ENCODE data around the gene VAV3.

The VAV3 gene

GRCh38 chr1:107710005-107710404 lies 255.0 kb downstream of the VAV3 start:
- Histone ChIP-seq H4K91ac (ENCODE audit: low read length) (no peak overlapping the region), H3K14ac (ENCODE audit: low read length in 2 of 2) (no peak overlapping the region), H3K9ac (ENCODE audit: low read length) (no peak overlapping the region), H2BK120ac (ENCODE audit: low read depth, low read length) (no peak overlapping the region), H2AFZ (ENCODE audit: low read depth, low read length) (no peak overlapping the region), H2BK15ac (ENCODE audit: low read depth, poor library complexity, severe bottlenecking) (no peak overlapping the region), H3K27me3 (ENCODE audit: control insufficient read depth in 1 of 2, insufficient read depth in 1 of 2, low read length in 2 of 2) (no peaks in the 10 kb centered on the region), H3K9me3 (ENCODE audit: control insufficient read depth, low read length) (no peaks in the 10 kb centered on the region), H2AK5ac (ENCODE audit: low read length, severe bottlenecking) (no peak overlapping the region), H3K23ac (ENCODE audit: low read length in 2 of 2) (no peak overlapping the region), H3K79me1 (replicated peaks; ENCODE audit: low read length, poor library complexity, severe bottlenecking) (no peaks in the 10 kb centered on the region), H3K4ac (ENCODE audit: low read depth in 1 of 2, low read length in 2 of 2) (no peak overlapping the region), H3K4me1 (ENCODE audit: control insufficient read depth, insufficient read depth, low read depth, low read length) (no peaks in the 10 kb centered on the region), H3K4me3 (ENCODE audit: insufficient read depth in 1 of 2, low read depth in 1 of 2, low read length in 2 of 2) (no peak overlapping the region), H2BK12ac (ENCODE audit: low read length in 2 of 2) (no peak overlapping the region), H3K4me2 (ENCODE audit: low read length, poor library complexity, severe bottlenecking) (no peak overlapping the region), H2BK5ac (ENCODE audit: low read depth, low read length, poor library complexity, severe bottlenecking) (no peak overlapping the region), H3K36me3 (ENCODE audit: control insufficient read depth in 1 of 2, insufficient read depth in 2 of 2, low read depth in 1 of 2, low read length in 2 of 2) (no peaks in the 10 kb centered on the region), H4K8ac (ENCODE audit: low read length) (no peak overlapping the region), H3K18ac (ENCODE audit: low read depth in 1 of 2, low read length in 2 of 2) (no peak overlapping the region), H3K27ac (ENCODE audit: low read length, poor library complexity, severe bottlenecking) (no peak overlapping the region)
- DNase-seq = no peak

DNA sequence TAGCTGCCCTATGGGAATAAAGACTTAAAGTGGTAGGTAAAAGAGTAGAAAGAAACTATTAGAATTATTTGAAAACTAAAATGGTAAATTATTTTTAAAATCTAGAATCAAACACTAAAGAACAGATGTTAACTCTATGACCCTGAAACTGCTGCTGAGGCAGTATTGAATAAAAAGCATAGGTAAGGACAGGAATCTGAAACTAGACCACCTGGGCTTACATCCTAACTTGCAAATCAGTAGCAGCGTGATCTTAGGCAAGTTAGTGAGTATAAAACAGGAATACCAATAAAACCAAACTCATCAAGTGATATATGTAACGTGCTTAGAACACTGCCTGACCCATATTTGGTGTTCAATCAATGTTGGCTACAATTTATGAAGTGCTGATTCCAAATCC lies 257.9 kb downstream of the VAV3 start:
- no peak overlapping the region for H3K27ac ChIP-seq (ENCODE audit: low read length, poor library complexity, severe bottlenecking)
- no peak for DNase-seq
- H3K9ac ChIP-seq (ENCODE audit: low read length) = no peak overlapping the region
- no peaks in the 10 kb centered on the region for H3K79me1 ChIP-seq (replicated peaks; ENCODE audit: low read length, poor library complexity, severe bottlenecking)
- H2BK120ac ChIP-seq (ENCODE audit: low read depth, low read length) = no peak overlapping the region
- no peaks in the 10 kb centered on the region for H3K36me3 ChIP-seq (ENCODE audit: control insufficient read depth in 1 of 2, insufficient read depth in 2 of 2, low read depth in 1 of 2, low read length in 2 of 2)
- H2BK5ac ChIP-seq (ENCODE audit: low read depth, low read length, poor library complexity, severe bottlenecking) = no peak overlapping the region
- H2AFZ ChIP-seq (ENCODE audit: low read depth, low read length) = no peak overlapping the region
- no peak overlapping the region for H3K4me3 ChIP-seq (ENCODE audit: insufficient read depth in 1 of 2, low read depth in 1 of 2, low read length in 2 of 2)
- H3K18ac ChIP-seq (ENCODE audit: low read depth in 1 of 2, low read length in 2 of 2) = no peak overlapping the region
- H3K14ac ChIP-seq (ENCODE audit: low read length in 2 of 2) = no peak overlapping the region
- no peaks in the 10 kb centered on the region for H3K27me3 ChIP-seq (ENCODE audit: control insufficient read depth in 1 of 2, insufficient read depth in 1 of 2, low read length in 2 of 2)
- H3K23ac ChIP-seq (ENCODE audit: low read length in 2 of 2) = no peak overlapping the region
- H2AK5ac ChIP-seq (ENCODE audit: low read length, severe bottlenecking) = no peak overlapping the region
- no peak overlapping the region for H2BK15ac ChIP-seq (ENCODE audit: low read depth, poor library complexity, severe bottlenecking)
- H3K4me2 ChIP-seq (ENCODE audit: low read length, poor library complexity, severe bottlenecking) = no peak overlapping the region
- no CpG with 5 or more reads among the region's 2 CpGs for WGBS
- H4K8ac ChIP-seq (ENCODE audit: low read length) = no peak overlapping the region
- no peak overlapping the region for H2BK12ac ChIP-seq (ENCODE audit: low read length in 2 of 2)
- H3K4ac ChIP-seq (ENCODE audit: low read depth in 1 of 2, low read length in 2 of 2) = no peak overlapping the region
- H3K9me3 ChIP-seq (ENCODE audit: control insufficient read depth, low read length) = no peaks in the 10 kb centered on the region
- H3K4me1 ChIP-seq (ENCODE audit: control insufficient read depth, insufficient read depth, low read depth, low read length) = no peaks in the 10 kb centered on the region
- no peak overlapping the region for H4K91ac ChIP-seq (ENCODE audit: low read length)

DNA sequence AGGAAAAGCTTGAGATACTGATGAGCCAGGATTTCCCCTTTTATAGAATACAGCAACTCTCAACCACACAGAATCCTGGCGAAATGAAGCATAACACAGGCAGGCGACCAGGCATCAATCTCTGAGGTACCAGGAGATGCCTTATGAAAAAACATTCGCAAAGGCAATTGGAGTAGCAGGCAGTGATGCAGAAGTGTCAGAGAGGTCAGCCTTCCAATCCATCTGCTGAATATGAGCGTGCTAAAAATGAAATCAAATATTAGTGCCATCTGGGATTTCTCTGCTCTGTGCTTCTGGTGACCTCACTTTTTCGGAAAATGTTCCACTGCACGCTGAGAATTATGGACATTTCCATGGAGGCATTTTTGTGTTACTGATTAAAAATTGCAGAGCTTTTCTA lies 258.8 kb downstream of the VAV3 start:
- H3K14ac ChIP-seq (ENCODE audit: low read length in 2 of 2) = no peak overlapping the region
- no peak overlapping the region for H2AFZ ChIP-seq (ENCODE audit: low read depth, low read length)
- no peak overlapping the region for H2BK5ac ChIP-seq (ENCODE audit: low read depth, low read length, poor library complexity, severe bottlenecking)
- H3K23ac ChIP-seq (ENCODE audit: low read length in 2 of 2) = no peak overlapping the region
- no peak for DNase-seq
- H3K79me1 ChIP-seq (replicated peaks; ENCODE audit: low read length, poor library complexity, severe bottlenecking) = no peaks in the 10 kb centered on the region
- no peak overlapping the region for H3K4ac ChIP-seq (ENCODE audit: low read depth in 1 of 2, low read length in 2 of 2)
- H2BK120ac ChIP-seq (ENCODE audit: low read depth, low read length) = no peak overlapping the region
- H3K4me3 ChIP-seq (ENCODE audit: insufficient read depth in 1 of 2, low read depth in 1 of 2, low read length in 2 of 2) = no peak overlapping the region
- no peak overlapping the region for H4K91ac ChIP-seq (ENCODE audit: low read length)
- no peak overlapping the region for H2BK15ac ChIP-seq (ENCODE audit: low read depth, poor library complexity, severe bottlenecking)
- H3K4me2 ChIP-seq (ENCODE audit: low read length, poor library complexity, severe bottlenecking) = no peak overlapping the region
- no peak overlapping the region for H3K18ac ChIP-seq (ENCODE audit: low read depth in 1 of 2, low read length in 2 of 2)
- H3K27ac ChIP-seq (ENCODE audit: low read length, poor library complexity, severe bottlenecking) = no peak overlapping the region
- H3K9me3 ChIP-seq (ENCODE audit: control insufficient read depth, low read length) = no peaks in the 10 kb centered on the region
- no peak overlapping the region for H2AK5ac ChIP-seq (ENCODE audit: low read length, severe bottlenecking)
- no peaks in the 10 kb centered on the region for H3K4me1 ChIP-seq (ENCODE audit: control insufficient read depth, insufficient read depth, low read depth, low read length)
- H3K27me3 ChIP-seq (ENCODE audit: control insufficient read depth in 1 of 2, insufficient read depth in 1 of 2, low read length in 2 of 2) = no peaks in the 10 kb centered on the region
- WGBS = 87% methylated on average over 6 of the region's 6 CpGs
- H4K8ac ChIP-seq (ENCODE audit: low read length) = no peak overlapping the region
- no peak overlapping the region for H2BK12ac ChIP-seq (ENCODE audit: low read length in 2 of 2)
- H3K9ac ChIP-seq (ENCODE audit: low read length) = no peak overlapping the region
- H3K36me3 ChIP-seq (ENCODE audit: control insufficient read depth in 1 of 2, insufficient read depth in 2 of 2, low read depth in 1 of 2, low read length in 2 of 2) = no peaks in the 10 kb centered on the region

- H3K18ac ChIP-seq (ENCODE audit: low read depth in 1 of 2, low read length in 2 of 2) = no peak overlapping the region
- no peak overlapping the region for H3K23ac ChIP-seq (ENCODE audit: low read length in 2 of 2)
- no peak overlapping the region for H4K91ac ChIP-seq (ENCODE audit: low read length)
- no peak overlapping the region for H2AK5ac ChIP-seq (ENCODE audit: low read length, severe bottlenecking)
- H3K4me2 ChIP-seq (ENCODE audit: low read length, poor library complexity, severe bottlenecking) = no peak overlapping the region
- no peak for DNase-seq
- no peak overlapping the region for H3K9ac ChIP-seq (ENCODE audit: low read length)
- H3K14ac ChIP-seq (ENCODE audit: low read length in 2 of 2) = no peak overlapping the region
- WGBS = no CpG with 5 or more reads among the region's 2 CpGs
- no peak overlapping the region for H4K8ac ChIP-seq (ENCODE audit: low read length)
- H3K27me3 ChIP-seq (ENCODE audit: control insufficient read depth in 1 of 2, insufficient read depth in 1 of 2, low read length in 2 of 2) = no peaks in the 10 kb centered on the region
- no peak overlapping the region for H3K4ac ChIP-seq (ENCODE audit: low read depth in 1 of 2, low read length in 2 of 2)
- no peak overlapping the region for H3K27ac ChIP-seq (ENCODE audit: low read length, poor library complexity, severe bottlenecking)
- no peak overlapping the region for H2BK12ac ChIP-seq (ENCODE audit: low read length in 2 of 2)
- H2BK5ac ChIP-seq (ENCODE audit: low read depth, low read length, poor library complexity, severe bottlenecking) = no peak overlapping the region
- H2BK120ac ChIP-seq (ENCODE audit: low read depth, low read length) = no peak overlapping the region
- no peak overlapping the region for H3K4me3 ChIP-seq (ENCODE audit: insufficient read depth in 1 of 2, low read depth in 1 of 2, low read length in 2 of 2)
- no peaks in the 10 kb centered on the region for H3K79me1 ChIP-seq (replicated peaks; ENCODE audit: low read length, poor library complexity, severe bottlenecking)
- H3K4me1 ChIP-seq (ENCODE audit: control insufficient read depth, insufficient read depth, low read depth, low read length) = no peaks in the 10 kb centered on the region
- H2AFZ ChIP-seq (ENCODE audit: low read depth, low read length) = no peak overlapping the region
- H3K9me3 ChIP-seq (ENCODE audit: control insufficient read depth, low read length) = no peaks in the 10 kb centered on the region
- H3K36me3 ChIP-seq (ENCODE audit: control insufficient read depth in 1 of 2, insufficient read depth in 2 of 2, low read depth in 1 of 2, low read length in 2 of 2) = no peaks in the 10 kb centered on the region
- H2BK15ac ChIP-seq (ENCODE audit: low read depth, poor library complexity, severe bottlenecking) = no peak overlapping the region
These were observed 260.1 kb downstream of the VAV3 start for GRCh38 chr1:107704911-107705310.

Measured in mesenchymal stem cell (in vitro differentiated cells and primary cell).